GM18520 (cell line): ENCODE data around the gene HOXA6.
A peak's percentile ranks its signal among the peaks of the same experiment; 100 is the strongest.

ENCODE experiments used
- ATAC-seq: cut with Tn5 transposase; IDR thresholded peaks from one replicate; pipeline ENCODE4 v1.9.1; 2021; ENCODE audit not compliant: unreplicated experiment

HOXA6 gene

GRCh38 chr7:27163288-27164044 is 15.9 kb upstream of the HOXA6 start:
- no peak for ATAC-seq

- ATAC-seq: no peak
Observed at GRCh38 chr7:27162561-27163287, 15.2 kb upstream of the HOXA6 start.

DNA sequence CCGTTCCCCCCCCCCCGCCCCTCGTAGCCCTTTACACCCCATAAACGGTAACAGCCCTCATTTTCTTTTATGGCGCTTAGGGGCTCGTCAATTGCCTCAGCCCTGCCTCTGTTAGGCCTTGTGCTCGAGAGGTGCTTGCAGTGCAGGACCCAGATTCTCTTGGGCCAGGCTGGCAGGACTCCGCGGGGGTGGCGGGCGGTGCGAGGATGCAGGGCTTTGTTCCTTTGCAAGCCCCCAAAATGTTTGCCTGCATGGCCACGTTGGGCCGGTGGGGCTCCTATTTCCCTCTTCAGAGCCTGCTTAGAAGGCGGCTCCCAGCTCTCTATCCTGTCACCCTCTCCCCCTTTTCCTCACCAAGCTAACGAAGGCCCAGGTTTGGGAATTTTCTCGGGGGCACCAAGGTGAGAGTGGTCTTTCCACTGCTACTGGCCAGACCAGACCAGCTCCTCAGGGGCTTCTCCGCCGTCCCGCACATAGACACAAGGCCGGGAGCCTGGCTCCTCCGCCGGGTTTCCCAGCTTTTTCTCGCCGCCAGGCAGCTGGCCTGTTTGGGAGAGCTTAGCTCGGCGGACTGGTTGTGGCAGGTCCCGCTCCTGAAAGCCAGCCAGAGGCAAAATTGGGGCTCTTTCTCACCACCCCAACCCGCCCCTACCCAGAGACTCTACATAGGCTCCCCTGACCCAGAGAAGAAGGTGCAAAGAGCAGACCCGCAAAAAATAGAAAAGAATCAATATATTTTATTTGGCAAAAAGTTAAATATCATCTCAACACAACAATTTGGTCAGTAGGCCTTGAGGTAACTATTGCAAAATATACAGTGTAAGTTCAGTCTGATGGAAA is 14.4 kb upstream of the HOXA6 start:
- ATAC-seq: no peak

DNA sequence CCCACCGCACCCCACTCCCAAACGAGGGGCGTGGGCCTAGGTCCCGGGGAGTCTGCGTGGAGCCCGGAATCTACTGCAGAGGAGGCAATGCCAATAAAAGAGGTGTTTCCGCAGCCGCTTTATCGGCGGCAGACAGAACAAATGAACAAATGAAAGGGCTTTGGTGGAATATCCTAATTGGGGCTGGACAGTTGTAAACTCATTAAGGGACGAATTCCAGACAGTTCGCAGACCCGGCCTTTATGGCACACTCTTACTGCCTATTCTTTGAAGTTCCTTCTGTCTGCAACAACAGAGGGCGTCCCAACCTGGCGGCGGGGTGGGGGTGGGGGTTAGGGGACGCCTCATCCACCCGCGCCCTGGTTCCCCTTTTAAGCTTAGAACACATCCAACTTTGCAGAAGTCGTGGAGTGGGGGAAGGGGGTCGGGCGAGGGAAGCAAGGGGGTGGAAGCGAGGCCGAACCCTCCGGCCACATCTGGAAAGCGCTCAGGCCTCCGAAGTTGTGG is 13.7 kb upstream of the HOXA6 start:
- ATAC-seq: no peak

DNA sequence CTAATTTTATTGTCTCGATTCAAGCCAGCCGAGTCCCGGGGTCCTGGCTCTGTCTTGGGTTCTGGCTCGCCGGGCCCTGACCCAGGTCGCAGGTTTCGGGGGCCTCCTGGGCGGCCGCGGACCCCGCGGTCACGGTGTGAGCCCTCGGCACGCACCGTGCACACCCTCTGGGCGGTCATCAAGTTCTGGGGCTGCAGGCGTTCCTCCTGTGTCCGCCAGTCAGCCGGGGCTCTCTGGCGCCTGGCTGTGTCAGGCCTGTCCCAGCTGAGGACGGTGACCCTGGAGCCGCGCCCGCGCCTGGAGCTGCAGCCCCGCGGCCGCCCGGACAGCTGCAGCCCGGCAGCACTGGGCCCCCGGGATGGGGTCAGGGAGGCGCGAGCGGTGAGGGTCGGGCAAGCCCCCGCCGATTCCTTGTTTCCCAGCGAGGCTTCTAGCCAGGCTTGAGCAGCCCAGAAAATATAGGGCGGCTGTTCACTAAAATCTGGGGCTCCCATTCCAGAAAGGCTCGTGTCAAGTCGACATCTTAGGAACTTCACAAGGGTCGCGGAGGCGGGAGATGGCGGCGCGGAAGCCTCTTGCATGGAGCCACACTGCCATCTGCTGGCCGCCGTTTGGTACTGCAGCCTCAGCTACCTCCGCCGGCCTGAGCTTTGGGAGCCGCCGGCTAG is 13.1 kb upstream of the HOXA6 start:
- peak; percentile 67 for ATAC-seq

DNA sequence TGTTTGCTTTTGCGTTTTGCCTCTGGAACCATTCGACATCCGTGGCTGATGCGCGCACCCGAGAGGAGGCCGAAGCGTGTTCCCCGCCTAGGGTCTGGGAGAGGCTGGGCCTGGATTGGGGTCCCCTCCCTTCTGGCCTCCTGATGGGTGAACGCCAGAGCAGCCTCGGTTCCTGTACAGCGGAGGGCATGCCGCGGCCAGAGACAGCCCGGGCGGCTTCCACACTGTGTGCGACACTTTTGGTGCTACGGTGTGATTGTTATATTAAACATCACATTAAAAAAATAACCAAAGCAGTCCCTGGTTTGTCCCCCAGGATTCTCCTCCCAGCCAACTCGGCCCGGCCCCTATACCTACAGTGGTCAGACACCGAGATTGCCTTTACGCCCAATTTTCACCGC is 12.6 kb upstream of the HOXA6 start:
- ATAC-seq: no peak

DNA sequence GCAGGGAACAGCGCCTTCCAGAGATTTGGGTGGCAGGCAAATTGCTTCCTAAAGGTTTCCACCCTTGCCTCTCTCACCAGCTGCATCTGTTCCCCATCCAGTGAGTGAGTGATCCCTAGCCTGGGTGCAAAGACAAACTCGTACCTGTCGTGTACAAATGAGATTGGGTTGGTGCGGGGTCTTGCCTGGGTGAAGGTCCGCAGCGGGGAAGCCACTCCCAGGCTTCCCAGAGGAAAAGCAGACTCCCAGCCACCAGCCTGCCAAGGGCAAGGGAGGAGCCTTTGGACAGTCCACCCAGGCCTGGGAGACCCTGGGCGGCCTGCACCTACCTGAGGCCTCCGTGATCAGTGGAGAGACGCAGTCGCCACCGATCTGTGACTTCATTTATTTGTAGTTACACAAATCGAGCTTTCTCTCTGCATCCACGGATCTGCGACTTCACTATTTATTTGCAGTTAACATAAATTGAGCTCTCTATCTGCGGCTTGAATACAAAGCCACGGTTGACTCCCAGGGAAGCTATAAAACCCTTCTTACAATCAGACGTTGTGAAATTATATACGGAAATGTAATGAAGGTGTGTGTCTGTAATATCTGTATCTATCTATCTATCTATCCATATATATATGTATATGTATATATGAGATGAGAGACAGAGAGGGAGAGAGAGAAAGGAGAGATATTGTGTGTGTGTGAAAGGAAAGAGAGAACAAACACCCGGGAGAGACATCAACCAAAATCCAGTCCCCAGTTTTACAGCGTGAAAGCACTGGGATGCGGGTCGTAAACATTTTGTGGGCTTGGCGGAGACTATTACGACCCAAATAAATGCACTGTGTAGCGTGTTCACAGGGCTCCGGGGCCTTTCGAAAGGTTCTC is 11.9 kb upstream of the HOXA6 start:
- ATAC-seq: no peak

GRCh38 chr7:27158436-27159265 is 11.1 kb upstream of the HOXA6 start:
- ATAC-seq: no peak

DNA sequence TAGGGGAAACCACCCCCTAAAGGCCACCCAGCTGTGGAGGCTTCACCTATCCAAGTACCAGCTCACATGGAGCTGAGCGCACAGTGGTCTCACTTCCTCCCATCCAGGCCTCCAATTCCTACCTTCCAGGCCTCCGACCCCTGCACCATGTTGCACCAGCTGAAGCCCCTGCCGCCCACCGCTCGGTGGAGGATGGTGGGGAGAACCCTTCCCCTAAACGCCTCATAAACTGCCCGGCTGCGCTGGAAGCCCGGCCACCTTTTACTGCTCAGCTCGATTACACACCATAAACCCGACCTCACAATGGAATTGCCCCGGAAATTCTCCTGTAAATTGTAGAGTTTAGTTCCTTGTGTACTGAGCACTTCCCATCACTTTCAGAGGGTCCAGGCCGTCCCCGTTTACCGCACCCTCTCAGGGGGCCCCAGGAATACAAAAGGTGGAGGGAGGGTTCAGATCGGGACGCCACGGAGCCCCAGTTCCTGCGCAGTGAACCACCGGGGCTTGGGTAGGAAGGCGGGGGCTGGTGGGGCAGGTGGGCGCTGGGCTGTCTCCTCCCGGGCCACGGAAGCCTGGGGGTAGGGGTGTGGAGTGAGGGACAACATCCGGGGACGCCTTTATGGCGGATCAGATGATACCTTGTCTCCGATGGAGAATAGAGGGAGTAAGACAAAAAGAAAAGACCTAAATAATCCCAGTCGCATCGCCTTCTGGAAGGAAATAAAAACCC is 10.3 kb upstream of the HOXA6 start:
- no peak for ATAC-seq

DNA sequence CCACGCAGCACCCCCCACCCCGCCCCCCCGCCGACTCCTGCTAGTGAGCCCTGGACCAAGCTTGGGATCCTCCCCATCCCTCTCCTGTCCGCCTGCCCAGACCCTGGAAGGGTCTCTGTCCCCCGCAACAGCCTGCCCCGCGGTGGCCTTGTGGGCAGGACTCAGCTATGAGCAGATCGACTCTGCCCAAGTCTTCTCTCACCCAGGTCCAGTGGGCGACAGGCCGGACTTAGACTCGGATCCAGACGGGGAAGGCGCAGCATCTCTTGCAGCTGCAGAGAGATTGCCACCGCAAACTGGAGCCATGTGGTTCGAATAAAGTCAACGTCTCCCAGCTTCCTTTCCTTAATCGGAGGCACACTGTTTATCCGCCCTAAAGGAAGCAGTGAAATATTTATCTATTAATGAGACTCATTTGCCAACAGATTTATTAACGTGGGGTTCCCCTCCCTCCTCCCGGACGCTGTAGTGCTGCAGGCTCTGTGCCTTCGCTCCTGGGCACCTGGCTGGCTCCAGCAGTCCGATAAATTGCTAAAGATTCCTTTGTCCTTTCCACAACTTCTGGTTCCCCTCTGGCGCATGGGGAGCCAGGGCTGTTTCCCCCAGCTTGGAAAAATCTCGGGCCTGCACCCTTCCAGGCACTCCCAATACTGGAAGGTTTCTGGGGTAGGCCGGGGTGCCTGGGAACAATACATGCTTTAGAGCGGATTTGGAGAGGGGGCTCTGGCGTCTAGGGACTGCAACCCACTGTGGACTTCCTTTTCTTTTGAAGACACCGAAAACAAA is 9.5 kb upstream of the HOXA6 start:
- ATAC-seq: no peak

DNA sequence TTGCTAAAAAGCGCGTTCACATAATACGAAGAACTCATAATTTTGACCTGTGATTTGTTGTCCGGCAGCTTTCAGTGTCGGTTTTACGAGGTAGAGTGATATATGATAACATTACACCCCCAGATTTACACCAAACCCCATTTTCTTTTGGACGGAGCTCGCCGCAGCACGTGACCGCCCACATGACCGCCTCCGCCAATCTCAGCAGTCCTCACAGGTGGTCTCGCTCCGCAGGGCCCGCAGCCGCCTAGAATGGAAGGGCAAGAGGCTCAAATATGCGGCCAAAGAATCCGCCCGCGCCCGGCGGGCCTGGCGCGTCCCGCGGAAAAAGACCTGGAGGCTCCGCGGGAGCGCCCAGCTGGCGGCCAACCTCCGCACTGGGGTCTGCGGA is 8.9 kb upstream of the HOXA6 start, which contains the start of gene HOXA7:
TSS of gene HOXA7 (minus strand) at position 168 of the 391 bp plus-strand sequence. CDS start at position 38, 130 bp downstream.
- no peak for ATAC-seq

DNA sequence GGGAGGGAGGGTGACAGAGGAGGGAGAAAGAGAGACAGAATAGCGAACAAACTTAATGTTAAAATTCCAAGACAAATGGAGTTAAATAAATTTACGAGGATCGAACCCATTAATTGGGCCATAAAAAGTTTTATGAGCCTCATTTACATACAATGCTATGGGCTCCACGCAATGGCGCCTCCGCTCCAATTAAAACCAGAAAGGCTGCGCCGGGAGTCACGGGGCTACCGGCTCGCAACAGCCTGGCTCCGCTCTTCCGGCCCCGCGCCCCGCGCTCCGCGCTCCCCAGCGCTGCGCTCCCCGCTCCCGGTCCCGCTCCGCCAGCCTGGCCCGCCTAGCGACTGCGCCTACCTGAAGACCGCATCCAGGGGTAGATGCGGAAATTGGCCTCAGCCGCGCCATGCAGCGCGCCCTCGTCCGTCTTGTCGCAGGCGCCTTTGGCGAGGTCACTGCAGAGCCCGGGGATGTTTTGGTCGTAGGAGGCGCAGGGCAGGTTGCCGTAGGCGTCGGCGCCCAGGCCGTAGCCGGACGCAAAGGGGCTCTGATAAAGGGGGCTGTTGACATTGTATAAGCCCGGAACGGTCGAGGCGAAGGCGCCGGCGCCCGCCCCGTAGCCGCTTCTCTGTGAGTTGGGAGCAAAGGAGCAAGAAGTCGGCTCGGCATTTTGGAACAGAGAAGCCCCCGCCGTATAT is 8.4 kb upstream of the HOXA6 start:
- no peak for ATAC-seq

- ATAC-seq: no peak
Observed at GRCh38 chr7:27154901-27155815, 7.6 kb upstream of the HOXA6 start.

GRCh38 chr7:27154369-27154768 is 6.8 kb upstream of the HOXA6 start:
- ATAC-seq: no peak

- no peak for ATAC-seq
Observed at GRCh38 chr7:27153526-27153925, 6.0 kb upstream of the HOXA6 start.
